LHCN-M2 (cell line): ENCODE results near the gene CDH2. TPM values are rescaled to one million over a fixed set of nuclear protein-coding genes. Genes with fewer than 3 reads are reported as not detected.
A peak's percentile ranks its signal among the peaks of the same experiment; 100 is the strongest.

ENCODE experiments used
- DNase-seq: peaks from one replicate; pipeline ENCODE4 v3.0.0-alpha.2; 2012; ENCODE audit warnings: low read depth
- total RNA-seq: library from RNA; depleted of rRNA; stranded (reverse); fragments of >200 nt; gene quantifications from 2 replicates; pipeline ENCODE4 v1.2.3, GENCODE V29; 2014

The CDH2 gene
- total RNA-seq, 1 experiment from 2014 or later, result 31.1 TPM

DNA sequence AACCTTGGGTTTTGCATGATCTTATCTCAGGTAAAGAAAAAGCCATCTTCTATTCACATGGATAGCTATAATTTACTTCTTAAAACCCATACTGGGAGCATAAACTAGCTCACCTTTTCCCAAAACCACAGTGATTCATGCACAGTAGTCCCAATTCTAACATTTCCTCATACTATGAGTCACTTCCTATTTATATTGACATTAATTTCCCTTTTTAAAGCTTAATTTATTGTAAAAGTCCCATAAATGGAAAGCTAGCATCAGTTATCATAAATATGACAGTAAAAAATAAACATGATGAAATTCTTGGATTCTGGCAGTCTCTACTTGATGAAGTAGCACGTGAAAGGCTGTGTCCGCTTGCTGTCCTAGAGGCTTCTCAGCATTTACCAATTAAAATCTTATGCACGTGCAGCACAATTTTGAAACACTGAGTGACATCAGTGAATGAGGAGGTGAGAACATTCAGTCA, 180.1 kb downstream of the CDH2 start:
- DNase-seq, result peak; percentile 41

- DNase-seq, result no peak
Measured at GRCh38 chr18:27995770-27996502, 181.0 kb downstream of the CDH2 start.

DNA sequence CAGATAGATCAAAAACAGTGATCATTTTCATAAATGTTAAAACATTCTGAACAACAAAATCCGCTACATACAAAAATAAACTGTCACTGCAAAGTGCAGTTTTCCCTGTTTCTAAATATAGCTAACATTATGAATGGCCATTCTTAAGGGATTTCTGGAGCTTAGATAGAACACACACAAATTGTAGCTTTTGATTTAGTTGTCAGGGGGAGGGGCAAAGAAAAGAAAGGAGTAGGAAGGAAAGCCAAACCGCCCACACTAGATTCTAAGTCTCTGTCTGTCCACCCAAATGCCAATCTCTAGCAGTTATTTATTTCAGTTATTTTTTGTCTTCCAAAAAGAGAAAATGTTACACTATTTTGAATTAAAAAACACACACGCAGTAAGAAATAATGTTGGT, 182.4 kb downstream of the CDH2 start:
- no peak for DNase-seq

DNA sequence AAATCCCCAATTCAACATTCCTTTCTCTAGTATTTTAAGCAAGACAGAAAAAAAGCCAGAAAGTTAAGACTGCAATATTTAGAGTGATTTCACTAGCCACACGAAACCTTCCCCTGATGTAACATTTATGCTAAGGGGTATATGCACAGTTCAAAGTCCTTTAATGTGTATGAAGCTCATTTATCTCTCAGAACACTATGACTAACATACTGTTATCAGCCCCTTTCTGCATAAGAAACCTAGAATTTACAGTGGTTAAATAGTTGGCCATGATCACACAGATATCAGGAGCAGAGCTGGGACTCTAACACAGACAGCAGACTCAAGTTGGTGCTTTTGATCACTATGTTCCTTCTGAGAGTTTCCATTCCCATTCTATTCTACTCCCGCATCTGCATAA, 185.5 kb downstream of the CDH2 start:
- DNase-seq, result no peak

DNA sequence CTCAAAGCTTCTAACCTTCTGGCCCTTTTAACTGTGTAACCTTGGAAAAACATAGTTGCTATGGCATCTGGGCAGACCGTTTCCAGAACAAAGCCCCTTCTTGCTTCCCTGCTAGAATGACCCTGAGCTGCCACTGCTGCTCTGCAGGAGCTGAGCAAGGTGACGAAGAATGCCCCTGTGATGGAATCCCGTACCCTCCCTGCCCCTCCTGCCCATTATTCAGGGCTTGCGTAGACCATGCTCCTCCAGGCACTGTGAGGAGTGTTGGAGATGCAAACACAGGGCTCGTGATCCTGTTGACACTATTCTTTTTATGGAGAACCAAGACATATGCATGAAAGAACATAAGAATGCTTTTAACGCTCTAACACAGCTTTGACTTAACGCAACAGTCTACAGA, 191.1 kb downstream of the CDH2 start:
- DNase-seq, result no peak

- no peak for DNase-seq
Measured at GRCh38 chr18:27983780-27984179, 193.2 kb downstream of the CDH2 start.

GRCh38 chr18:27976806-27977408, 200.0 kb downstream of the CDH2 start:
- DNase-seq, result no peak

DNA sequence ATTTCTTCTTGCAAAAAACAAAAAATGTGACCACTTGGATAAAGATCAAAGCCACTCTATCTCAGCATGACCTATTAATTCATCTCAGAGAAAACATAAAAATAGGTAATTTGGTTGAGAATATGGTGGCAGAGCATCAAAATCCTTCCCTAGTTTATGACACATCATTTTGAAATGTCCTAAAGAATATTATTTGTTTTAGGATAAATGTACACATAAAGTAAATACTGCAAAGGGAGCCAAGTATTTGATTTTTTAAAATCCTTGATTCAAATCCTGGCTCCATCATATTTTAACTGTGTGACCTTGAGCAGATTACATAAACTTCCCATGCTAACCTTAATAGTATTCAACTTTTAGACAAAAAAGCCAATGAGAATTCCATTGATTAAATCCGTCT, 206.6 kb downstream of the CDH2 start:
- no peak for DNase-seq

- DNase-seq, result no peak
Measured at GRCh38 chr18:27969206-27969605, 207.7 kb downstream of the CDH2 start.

GRCh38 chr18:27967913-27968824, 208.8 kb downstream of the CDH2 start:
- no peak for DNase-seq

- DNase-seq, result no peak
Measured at GRCh38 chr18:27966881-27967280, 210.0 kb downstream of the CDH2 start.

DNA sequence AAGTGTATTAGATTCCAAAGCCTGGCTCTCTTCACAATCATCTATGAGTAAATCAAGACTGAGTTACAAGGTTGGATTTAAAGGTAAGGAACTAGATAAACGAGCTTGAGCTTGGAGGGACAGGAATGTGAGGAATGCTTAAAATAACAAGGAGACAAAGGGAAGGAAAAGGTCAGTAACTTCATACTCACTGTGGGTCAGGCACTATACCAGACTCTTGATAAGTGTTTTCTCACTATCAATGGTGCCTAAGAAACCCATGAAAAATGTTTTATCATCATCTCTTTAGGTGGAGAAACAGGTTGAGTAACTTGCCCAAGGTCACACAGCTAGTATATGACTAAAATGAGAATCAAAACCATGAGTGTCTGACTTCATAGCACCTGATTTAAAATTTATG, 212.1 kb downstream of the CDH2 start:
- peak; percentile 34 for DNase-seq

GRCh38 chr18:27959101-27959500, 217.8 kb downstream of the CDH2 start:
- no peak for DNase-seq

- DNase-seq, result no peak
Measured at GRCh38 chr18:27956001-27956640, 220.8 kb downstream of the CDH2 start.

DNA sequence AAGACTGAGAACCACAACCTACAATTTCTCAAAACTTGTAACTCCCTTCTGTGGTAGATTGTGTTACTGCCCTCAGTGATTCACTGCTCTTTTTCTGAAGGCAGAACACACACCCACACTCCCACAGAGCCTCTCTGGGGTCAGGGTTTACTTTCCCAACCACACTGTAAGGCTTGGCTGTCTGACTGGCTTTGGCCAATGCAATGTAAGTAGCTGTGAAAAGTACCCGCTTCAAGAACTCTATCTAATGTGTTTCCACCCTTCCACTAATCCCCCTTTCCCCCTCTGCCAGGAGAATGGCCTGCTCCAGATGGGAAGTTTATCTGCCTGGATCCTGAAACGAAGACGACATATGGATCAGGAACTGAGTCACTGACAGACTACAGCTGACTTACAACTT, 222.7 kb downstream of the CDH2 start:
- DNase-seq, result peak; percentile 90

DNA sequence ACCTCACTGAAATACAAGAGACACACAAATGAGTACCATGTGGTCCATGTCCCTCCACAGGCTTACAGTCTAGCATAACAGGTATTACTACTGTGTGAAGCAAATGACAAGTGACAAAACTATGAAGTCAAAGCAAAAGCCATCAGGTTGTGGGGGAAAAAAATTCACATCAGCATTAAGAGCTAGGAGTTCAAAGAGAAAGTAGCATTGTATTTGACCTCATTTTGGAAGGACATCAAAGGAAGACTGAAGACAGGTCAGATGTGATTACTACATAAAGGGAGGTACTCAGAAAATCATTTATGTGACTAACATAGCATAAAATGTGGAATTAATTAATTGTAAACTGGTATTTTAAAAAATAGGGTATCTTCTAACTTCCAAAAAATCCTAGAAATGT, 224.2 kb downstream of the CDH2 start:
- DNase-seq, result no peak

GRCh38 chr18:27950648-27951228, 226.2 kb downstream of the CDH2 start:
- DNase-seq, result no peak

GRCh38 chr18:27948986-27949385, 227.9 kb downstream of the CDH2 start:
- peak; percentile 54 for DNase-seq

GRCh38 chr18:27942706-27943105, 234.2 kb downstream of the CDH2 start:
- DNase-seq, result no peak

GRCh38 chr18:27931535-27931934, 245.4 kb downstream of the CDH2 start:
- DNase-seq, result no peak

GRCh38 chr18:27922780-27923179, 254.2 kb downstream of the CDH2 start:
- DNase-seq, result no peak
